Measurements from ENCODE around the gene STARD10.

The STARD10 gene

GRCh38 chr11:72778535-72779494 lies 15.0 kb downstream of the STARD10 start:
- DNase-seq, result no peak

DNA sequence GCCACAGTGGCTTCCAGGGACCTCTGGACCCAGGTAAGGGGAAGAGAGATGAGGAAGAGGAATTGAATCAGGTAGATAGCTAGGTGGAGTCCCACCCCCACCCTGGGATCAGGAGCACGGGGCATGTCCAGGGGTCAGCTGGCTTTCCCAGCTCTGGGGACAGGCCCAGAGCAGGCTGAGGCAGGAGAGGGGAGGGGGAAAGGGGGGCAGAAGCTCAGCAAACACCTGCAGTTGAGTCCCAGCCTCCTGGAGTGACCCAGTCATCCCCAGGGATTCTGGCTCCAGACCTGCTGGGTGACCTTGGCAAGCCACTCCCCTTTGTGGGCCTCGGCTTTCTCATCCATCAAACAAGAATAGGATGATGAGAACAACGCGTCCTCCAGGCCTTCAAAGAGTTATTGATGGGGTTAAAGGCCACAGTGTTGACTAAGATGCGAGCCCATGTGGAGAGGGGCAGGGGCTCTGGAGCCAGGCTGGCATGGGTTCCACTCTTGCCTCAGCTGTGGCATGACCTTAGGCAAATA lies 16.0 kb downstream of the STARD10 start:
- DNase-seq, result no peak

DNA sequence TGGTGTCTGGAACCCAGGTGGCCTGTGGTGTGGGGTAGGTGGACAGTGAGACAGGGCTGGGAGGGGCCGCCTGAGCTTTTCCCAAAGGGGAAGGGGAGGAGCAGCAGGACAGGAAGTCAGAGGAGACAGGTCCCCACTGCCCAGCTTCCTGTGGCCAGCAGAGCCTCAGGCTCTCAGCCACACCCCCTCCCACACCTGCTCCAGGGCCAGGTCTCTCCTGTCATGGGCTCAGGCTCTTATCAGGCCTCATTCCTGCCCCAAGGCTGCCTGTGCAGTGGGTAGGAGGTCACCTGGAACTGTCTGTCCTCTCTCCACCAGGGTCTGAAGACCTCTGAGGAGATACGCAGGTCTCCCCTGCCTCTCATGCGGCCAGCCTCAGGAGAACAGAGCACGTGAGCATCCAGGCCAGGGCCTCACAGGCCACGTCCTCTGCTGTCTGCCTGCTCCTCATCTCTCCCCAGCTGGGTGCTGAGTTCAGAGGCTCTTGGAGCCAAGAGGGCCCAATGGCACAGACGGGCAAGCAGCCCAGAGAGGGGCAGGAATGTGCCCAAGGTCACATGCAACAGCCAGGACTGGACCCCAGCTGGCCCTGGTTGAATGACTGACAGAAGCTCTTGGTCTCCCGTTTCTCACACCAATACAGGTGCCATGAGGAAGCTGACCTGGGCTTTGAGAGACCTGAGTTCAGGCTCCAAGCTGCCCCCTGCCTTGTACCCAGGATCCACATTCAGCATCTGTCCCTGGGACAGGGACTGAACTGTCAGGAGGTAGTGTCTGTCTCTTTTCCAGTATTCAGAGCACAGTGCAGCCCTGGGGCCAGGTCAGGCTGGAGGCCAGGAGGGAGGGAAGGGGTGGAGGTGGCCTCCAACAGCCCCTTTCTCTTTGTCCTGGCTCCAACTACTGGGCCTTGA lies 16.7 kb downstream of the STARD10 start:
- no peak for DNase-seq

GRCh38 chr11:72776117-72776843 lies 17.6 kb downstream of the STARD10 start:
- no peak for DNase-seq

GRCh38 chr11:72775288-72776110 lies 18.3 kb downstream of the STARD10 start:
- DNase-seq, result no peak

DNA sequence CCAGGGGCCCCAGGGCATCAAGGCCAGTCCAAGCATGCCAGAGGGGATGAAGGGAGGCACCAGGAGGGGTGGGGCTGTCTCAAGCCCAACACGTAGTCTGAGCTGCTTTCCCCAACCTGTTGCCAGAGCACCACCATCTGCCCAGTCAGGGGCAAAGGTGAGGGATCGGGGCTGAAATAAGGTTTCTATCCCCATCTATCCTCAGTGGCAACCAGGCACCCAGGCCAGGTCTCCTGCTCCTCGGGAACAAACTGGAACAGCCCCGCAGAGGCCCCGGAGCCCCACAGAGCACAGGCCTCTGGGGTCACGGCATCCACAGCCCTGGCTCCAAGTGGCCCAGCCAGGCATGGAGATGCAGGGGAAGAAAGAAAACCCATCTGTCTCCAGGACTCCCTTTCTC lies 19.3 kb downstream of the STARD10 start:
- no peak for DNase-seq

DNA sequence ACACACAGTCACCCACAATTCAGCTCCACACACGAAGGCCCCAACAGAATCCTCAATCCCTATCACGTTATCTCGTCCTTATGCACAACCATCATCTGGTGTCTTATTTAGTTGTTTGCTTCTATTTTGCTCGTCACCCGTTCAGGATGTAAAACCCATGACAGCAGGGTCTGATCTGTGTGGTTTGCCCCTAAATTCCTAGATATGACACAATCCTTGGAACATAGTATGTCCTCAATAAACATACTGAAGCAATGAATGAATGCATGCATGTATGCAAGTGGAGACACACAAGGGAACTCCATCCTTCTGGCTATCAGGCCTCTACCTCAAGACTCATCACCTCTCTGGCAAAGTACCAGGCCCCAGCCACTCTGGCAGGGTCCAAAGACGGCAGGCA lies 20.2 kb downstream of the STARD10 start:
- no peak for DNase-seq

DNA sequence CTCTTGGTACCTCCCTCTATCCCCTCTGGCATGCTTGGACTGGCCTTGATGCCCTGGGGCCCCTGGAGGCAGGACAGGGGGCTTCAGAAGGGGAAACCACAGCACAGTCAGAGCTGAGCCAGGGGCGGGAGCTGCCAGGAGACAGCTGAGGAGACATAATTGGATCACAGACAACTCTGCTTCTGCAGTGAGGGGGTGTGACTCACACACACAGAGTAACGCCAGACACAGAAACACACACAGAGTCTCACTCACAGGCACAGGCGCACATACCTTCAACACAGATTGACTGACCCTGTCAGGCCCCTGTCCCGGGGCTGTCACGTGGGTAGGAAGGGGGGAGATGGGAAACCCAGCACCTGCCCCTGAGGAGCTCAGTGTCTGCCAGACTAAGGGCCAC lies 20.6 kb downstream of the STARD10 start:
- peak; percentile 63 for DNase-seq

- no peak for DNase-seq
Observed at GRCh38 chr11:72772059-72772458, 21.8 kb downstream of the STARD10 start.

DNA sequence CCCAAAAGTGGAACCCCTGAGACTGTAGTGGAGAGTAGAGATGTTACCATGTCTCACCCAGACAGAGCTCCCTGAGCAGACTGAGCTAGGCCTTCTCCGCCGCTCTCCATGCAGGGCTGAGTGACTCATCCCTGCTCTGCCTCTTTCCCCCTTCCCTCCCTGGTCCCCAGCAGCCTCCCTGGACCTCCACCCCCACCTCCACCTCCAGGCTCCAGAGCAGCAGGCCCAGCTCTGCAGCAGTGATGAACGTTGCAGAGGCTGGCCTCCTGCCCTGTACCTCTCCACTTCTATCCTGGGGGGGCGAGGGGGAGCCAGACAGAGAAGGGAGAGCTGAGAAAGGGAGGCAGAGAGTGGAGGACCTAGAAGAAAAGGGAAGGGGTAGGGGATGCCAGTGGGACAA lies 22.3 kb downstream of the STARD10 start:
- peak; percentile 39 for DNase-seq

- no peak for DNase-seq
Observed at GRCh38 chr11:72770799-72771198, 23.0 kb downstream of the STARD10 start.

DNA sequence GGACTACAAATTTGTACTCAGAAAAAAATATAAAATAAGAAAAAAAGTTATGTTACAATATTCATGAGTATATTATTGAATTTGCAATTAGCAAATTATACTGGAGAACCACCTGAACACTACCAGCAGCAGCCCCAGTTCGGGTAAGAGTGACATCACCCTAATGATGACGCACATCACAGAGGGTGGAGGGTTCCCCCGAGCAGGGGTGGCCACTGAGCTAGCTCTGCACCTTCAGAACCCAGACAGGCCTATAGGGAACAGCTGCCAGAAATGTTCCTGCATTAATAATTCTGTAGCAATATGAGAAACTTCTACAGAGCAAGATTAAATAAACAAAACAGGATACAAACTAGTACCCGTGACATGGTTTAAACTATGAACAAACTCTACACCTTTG lies 24.2 kb downstream of the STARD10 start:
- no peak for DNase-seq

GRCh38 chr11:72768581-72768980 lies 25.3 kb downstream of the STARD10 start:
- DNase-seq, result no peak

GRCh38 chr11:72767203-72768062 lies 26.4 kb downstream of the STARD10 start:
- DNase-seq, result no peak

DNA sequence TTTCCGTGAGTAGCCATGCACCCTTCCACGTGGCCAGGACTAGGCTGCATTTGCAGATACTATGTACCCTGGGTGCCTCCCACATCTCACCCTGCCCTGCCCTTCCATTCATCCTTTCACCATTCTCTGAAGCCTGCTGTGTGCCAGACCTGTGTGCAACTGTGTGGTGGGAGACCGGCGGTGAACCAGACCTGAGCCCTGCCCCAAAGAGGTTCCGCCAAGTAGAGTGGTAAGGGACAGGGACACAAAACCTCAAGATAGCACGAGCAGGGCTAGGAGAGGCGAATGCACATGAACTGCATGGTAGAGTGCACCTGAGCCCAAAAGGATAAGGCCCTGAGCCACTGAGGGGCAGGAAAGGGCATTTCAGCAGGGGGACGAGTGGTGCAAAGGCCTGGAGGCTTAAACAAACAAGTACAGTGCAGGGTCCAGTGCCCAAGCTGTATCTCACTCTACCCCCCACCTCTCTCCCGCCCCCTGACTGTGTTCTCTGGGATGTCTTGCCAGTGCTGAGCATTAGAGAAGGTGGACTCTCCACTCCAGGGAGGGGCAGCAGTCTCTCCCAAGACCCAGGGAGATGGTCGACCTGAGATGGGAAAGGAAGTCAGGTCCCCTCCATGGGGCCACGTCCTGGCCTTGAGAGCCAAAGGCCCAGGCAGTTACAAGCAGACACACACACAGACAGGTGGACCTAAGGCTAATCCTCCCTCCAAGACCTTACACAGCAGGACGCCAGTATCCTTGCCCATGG lies 27.5 kb downstream of the STARD10 start:
- no peak for DNase-seq

DNA sequence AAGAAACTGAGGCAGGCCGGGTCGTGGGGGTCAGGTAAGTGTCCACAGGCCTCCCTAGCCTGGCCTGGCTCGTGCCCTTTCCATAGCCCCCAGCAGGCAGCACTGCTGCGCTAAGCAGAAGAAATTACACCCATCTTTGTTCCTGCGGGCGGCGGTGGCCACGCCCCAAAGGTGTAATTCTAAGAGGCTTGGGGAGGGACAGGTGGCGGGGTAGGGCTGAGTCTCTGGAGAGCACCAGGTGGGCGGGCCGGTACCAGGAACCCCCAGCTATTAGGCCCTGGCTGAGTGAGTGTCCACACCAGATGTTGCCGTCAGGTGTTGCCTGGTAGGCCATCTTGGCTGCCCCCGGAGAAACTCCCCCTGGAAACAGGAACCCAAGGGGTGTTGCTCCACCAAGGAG lies 29.3 kb downstream of the STARD10 start:
- no peak for DNase-seq

DNA sequence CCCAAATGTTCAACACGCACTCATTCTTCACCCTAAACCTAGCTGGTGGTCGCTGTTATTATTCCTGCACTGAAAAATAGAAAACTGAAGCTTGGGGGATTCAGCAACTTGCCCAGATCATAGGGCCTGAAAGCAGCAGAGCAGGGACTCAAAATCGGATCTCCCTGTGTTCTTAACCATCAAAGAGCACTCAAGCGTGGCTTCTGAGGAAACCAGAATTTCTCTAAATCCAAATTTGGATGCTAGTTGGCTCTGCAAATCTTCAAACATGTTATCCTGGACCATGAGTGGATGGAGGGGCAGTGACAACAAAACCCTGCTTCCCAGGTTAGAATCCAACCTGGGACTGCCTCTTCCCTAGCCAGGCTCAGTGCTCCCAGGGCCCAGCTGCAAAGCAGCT lies 30.0 kb downstream of the STARD10 start:
- DNase-seq, result no peak

- no peak for DNase-seq
Observed at GRCh38 chr11:72762641-72763304, 31.1 kb downstream of the STARD10 start.
